Activated CD8-positive, alpha-beta memory T cell treated with anti-CD3 and anti-CD28 coated beads, Interleukin-2, amount 10 ng/mL, durations not matched to agents 7 days and 5 days (primary cell): ENCODE measurements around the gene RB1. TPM values are rescaled to one million over a fixed set of nuclear protein-coding genes. Genes with fewer than 3 reads are reported as not detected.

Experiments used
- ATAC-seq: fragments of 150-1000 bp; cut with Tn5 transposase; one replicate; pipeline ENCODE4 v1.10.0; 2021; ENCODE audit warnings: moderate library complexity
- CTCF ChIA-PET: fragments of 350-600 bp; sonication (Branson Sonifier 250); formaldehyde crosslinking; loops from one replicate; lab custom pipeline; 2021; ENCODE audit warnings: antibody characterized with exemption; lab: Charles Lee
- DNase-seq: peaks from one replicate; pipeline ENCODE4 v3.0.0-alpha.2; 2020
- H3K27ac Mint-ChIP-seq: one replicate; pipeline ENCODE4 v1.8.0; 2021; ENCODE audit warnings: mild to moderate bottlenecking, mixed read lengths
- H3K27me3 Mint-ChIP-seq: one replicate; pipeline ENCODE4 v1.8.0; 2021; ENCODE audit warnings: mixed read lengths
- H3K36me3 Mint-ChIP-seq: one replicate; pipeline ENCODE4 v1.8.0; 2021; ENCODE audit warnings: mild to moderate bottlenecking, mixed read lengths
- H3K4me1 Mint-ChIP-seq: one replicate; pipeline ENCODE4 v1.8.0; 2021; ENCODE audit warnings: mixed read lengths
- H3K4me3 Mint-ChIP-seq: one replicate; pipeline ENCODE4 v1.8.0; 2021; ENCODE audit warnings: mild to moderate bottlenecking, moderate library complexity, mixed read lengths
- H3K9me3 Mint-ChIP-seq: one replicate; pipeline ENCODE4 v1.8.0; 2022; ENCODE audit warnings: low read depth, mixed read lengths
- total RNA-seq, 2 experiments: library from RNA; stranded (reverse); gene quantifications; one replicate each; pipeline ENCODE4 v1.2.3, GENCODE V29; 2021

RB1 gene
- total RNA-seq, 2 experiments from 2014 or later = 49.2 to 55.7 TPM

GRCh38 chr13:48528720-48529119, 225.2 kb downstream of the RB1 start:
- CTCF ChIA-PET = interaction anchor here (0.9 to 1.2 kb wide), 3 partner anchors 17 to 50 kb away, joined by 3 to 4 read pairs (median 3); no protein-coding TSS in a partner anchor
- Mint-ChIP-seq H3K27me3 (no peaks in the 10 kb centered on the region), H3K9me3 (no peaks in the 10 kb centered on the region), H3K27ac (no peak overlapping the region), H3K4me1 (peaks cover 53% of the 10 kb centered on the region), H3K4me3 (no peak overlapping the region), H3K36me3 (peaks cover 26% of the 10 kb centered on the region)
- ATAC-seq (no peak), DNase-seq (no peak)

GRCh38 chr13:48530833-48531232, 227.3 kb downstream of the RB1 start:
- no peak for DNase-seq
- Mint-ChIP-seq H3K27ac (peak overlapping the region; percentile 96), H3K4me3 (no peak overlapping the region), H3K36me3 (peaks cover 29% of the 10 kb centered on the region), H3K9me3 (no peaks in the 10 kb centered on the region), H3K27me3 (no peaks in the 10 kb centered on the region), H3K4me1 (peaks cover 53% of the 10 kb centered on the region)
- no peak for ATAC-seq
- CTCF ChIA-PET = interaction anchor here (1.1 to 1.3 kb wide), 3 partner anchors 26 to 49 kb away, joined by 3 to 4 read pairs (median 3); no protein-coding TSS in a partner anchor

Other genes starting within 250 kb of the RB1 start
- gene MED4, start 208.6 kb upstream of the RB1 start, total RNA-seq = 10 to 100 TPM; 53.8 to 58.8 TPM
- gene ITM2B, start 70.5 kb upstream of the RB1 start, total RNA-seq = 100 to 1,000 TPM; 163 to 197 TPM
- 10 to 100 TPM; 32.0 to 53.0 TPM for gene LPAR6, start 109.4 kb downstream of the RB1 start, total RNA-seq
- gene RCBTB2, start 229.3 kb downstream of the RB1 start, total RNA-seq = 10 to 100 TPM; 17.0 to 22.5 TPM